Spleen (tissue), 11 donors: ENCODE results near the gene ZNF326. TPM values are rescaled to one million over a fixed set of nuclear protein-coding genes. Genes with fewer than 3 reads are reported as not detected.
A peak's percentile ranks its signal among the peaks of the same experiment; 100 is the strongest.

ENCODE experiments used
- DNase-seq: peaks from one replicate; pipeline ENCODE4 v3.0.0-alpha.2; 2020
- H3K27ac ChIP-seq, 8 donors: fragments of 200-600 bp; sonication (generic) in 7 of 8; 1 replicate in 4 of 8; 2 replicates in 4 of 8; pipeline versions ENCODE4 v1.5.0 to v1.8.0; 2016 to 2021; ENCODE audit warnings: inconsistent platforms in 4 of 8, mild to moderate bottlenecking in 4 of 8, moderate library complexity in 1 of 8
- H3K27me3 ChIP-seq, 7 donors: fragments of 200-600 bp; sonication (generic) in 6 of 7; replicated peaks in 1 of 7; 1 replicate in 4 of 7; 2 replicates in 3 of 7; pipeline versions ENCODE4 v1.5.0 to v1.8.0; 2016 to 2021; ENCODE audit warnings: inconsistent platforms in 3 of 7, mild to moderate bottlenecking in 1 of 7
- H3K36me3 ChIP-seq, 6 donors: fragments of 200-600 bp; sonication (generic) in 5 of 6; 1 replicate in 4 of 6; 2 replicates in 2 of 6; pipeline versions ENCODE4 v1.5.0 to v1.8.0; 2016 to 2021; ENCODE audit warnings: inconsistent platforms in 2 of 6
- H3K4me1 ChIP-seq, 6 donors: fragments of 200-600 bp; sonication (generic) in 5 of 6; 1 replicate in 3 of 6; 2 replicates in 3 of 6; pipeline versions ENCODE4 v1.5.0 to v1.8.0; 2016 to 2021; ENCODE audit warnings: inconsistent platforms in 3 of 6
- H3K4me3 ChIP-seq, 8 donors: fragments of 200-600 bp; sonication (generic) in 7 of 8; 1 replicate in 4 of 8; 2 replicates in 4 of 8; pipeline versions ENCODE4 v1.5.0 to v1.8.0; 2016 to 2021; ENCODE audit warnings: inconsistent platforms in 4 of 8, mild to moderate bottlenecking in 4 of 8, moderate library complexity in 2 of 8
- H3K9me3 ChIP-seq, 8 donors: fragments of 200-600 bp; sonication (generic) in 7 of 8; 1 replicate in 4 of 8; 2 replicates in 4 of 8; pipeline versions ENCODE4 v1.5.0 to v1.8.0; 2016 to 2021; ENCODE audit warnings: inconsistent platforms in 4 of 8
- CTCF ChIP-seq, 11 experiments: fragments of 200-600 bp in 7 of 11; fragments of 450-650 bp in 4 of 11; sonication (generic) in 4 of 11; IDR thresholded peaks in 8 of 11; conservative IDR thresholded peaks in 3 of 11; 1 replicate in 7 of 11; 2 replicates in 4 of 11; pipeline versions ENCODE4 v1.4.0 to v1.8.0; 2016 to 2021; ENCODE audit warnings: antibody characterized with exemption in 11 of 11, inconsistent platforms in 4 of 11, mild to moderate bottlenecking in 1 of 11
- POLR2A ChIP-seq, 3 donors: fragments of 450-650 bp; IDR thresholded peaks; one replicate each; pipeline ENCODE4 v1.5.1; 2017; ENCODE audit warnings: antibody characterized with exemption in 3 of 3, mild to moderate bottlenecking in 1 of 3
- POLR2AphosphoS5 ChIP-seq, 3 donors: sonication (generic); formaldehyde crosslinking; IDR thresholded peaks; one replicate each; pipeline ENCODE4 v1.5.1; 2017; ENCODE audit warnings: antibody characterized with exemption in 3 of 3
- WGBS, 5 donors: extraction: QIAGEN DNeasy Blood & Tissue Kit in 3 of 5; methylation state at CpG; one replicate each; pipeline versions ENCODE4 v1.1.5 to v1.1.7; 2013 to 2018; 5-methylcytosine and 5-hydroxymethylcytosine counted together
- intact Hi-C: fragments of 100-400 bp; cut with DNase I; formaldehyde crosslinking; loops from one replicate; pipeline ENCODE4 v1.15.0; 2023; ENCODE audit warnings: low total_unique reads
- polyA plus RNA-seq, 3 donors: library from polyadenylated mRNA; stranded (reverse); fragments of 200-250 nt; gene quantifications; one replicate each; pipeline ENCODE4 v1.2.1, GENCODE V29; 2013
- total RNA-seq, 7 donors: library from RNA; depleted of rRNA in 3 of 7; stranded (reverse); fragments of >200 nt in 3 of 7; fragmentation: NEBNext Ultra II Directional in 4 of 7; extraction: Animal tissue kit (Norgen Biotek cat#: 25700) in 4 of 7; gene quantifications; one replicate each; pipeline versions ENCODE4 v1.1.0 to v1.2.1, GENCODE V29; 2016 to 2021
- donor health status: healthy with polysubstance abuse.
- donor health status: DM: no; HTN: no; CAD: no; lungs with moderate emphysema.
- donor health status: DM: no; HTN: no; CAD: no.
- donor health status: Bipolar disorder and iron deficiency.
- donor health status: healthy.
- donor health status: DM: no; HTN: no; CAD: no.
- donor health status: DM: yes; HTN: yes; CAD: no.

The ZNF326 gene
- total and polyA plus RNA-seq, 10 donors: 4.6 to 27.9 (median 18.6) TPM

GRCh38 chr1:89962024-89962741, 32.7 kb upstream of the ZNF326 start:
- no peaks in the 10 kb centered on the region for H3K36me3 ChIP-seq
- intact Hi-C loops: no loop called here
- TF ChIP-seq POLR2AphosphoS5 (IDR thresholded peaks at IDR 0.05) (peak in 1 of 3 donors; percentile 23), POLR2A (IDR thresholded peaks at IDR 0.05) (no peak), CTCF (IDR thresholded peaks at IDR 0.05 in 8 of 11, conservative IDR thresholded peaks at IDR 0.05 in 3 of 11) (no peak)

GRCh38 chr1:89962742-89963075, 32.2 kb upstream of the ZNF326 start:
- no peaks in the 10 kb centered on the region for H3K27me3 ChIP-seq
- TF ChIP-seq POLR2AphosphoS5 (IDR thresholded peaks at IDR 0.05) (no peak), POLR2A (IDR thresholded peaks at IDR 0.05) (no peak), CTCF (IDR thresholded peaks at IDR 0.05 in 8 of 11, conservative IDR thresholded peaks at IDR 0.05 in 3 of 11) (no peak)
- no peaks in the 10 kb centered on the region for H3K36me3 ChIP-seq
- intact Hi-C loops: no loop called here
- no peak overlapping the region for H3K4me3 ChIP-seq
- H3K4me1 ChIP-seq: peaks cover 0 to 18% (median 8%) of the 10 kb centered on the region in 6 donors
- no peak for DNase-seq
- no peak overlapping the region for H3K27ac ChIP-seq
- no peaks in the 10 kb centered on the region for H3K9me3 ChIP-seq
- 88 to 94% (median 93%) methylated on average over 1 of the region's 1 CpG for WGBS, 5 donors

More at GRCh38 chr1:89962024-89962741, 32.7 kb upstream of the ZNF326 start:
- WGBS, 5 donors: 18 to 24% (median 23%) methylated on average over 6 of the region's 6 CpGs
- Histone ChIP-seq H3K4me1 (peaks cover 0 to 18% (median 8%) of the 10 kb centered on the region in 6 donors), H3K9me3 (no peaks in the 10 kb centered on the region), H3K27me3 (no peaks in the 10 kb centered on the region), H3K27ac (peak overlapping the region in 2 of 8 donors; percentile 13 to 27), H3K4me3 (no peak overlapping the region)
- no peak for DNase-seq

DNA sequence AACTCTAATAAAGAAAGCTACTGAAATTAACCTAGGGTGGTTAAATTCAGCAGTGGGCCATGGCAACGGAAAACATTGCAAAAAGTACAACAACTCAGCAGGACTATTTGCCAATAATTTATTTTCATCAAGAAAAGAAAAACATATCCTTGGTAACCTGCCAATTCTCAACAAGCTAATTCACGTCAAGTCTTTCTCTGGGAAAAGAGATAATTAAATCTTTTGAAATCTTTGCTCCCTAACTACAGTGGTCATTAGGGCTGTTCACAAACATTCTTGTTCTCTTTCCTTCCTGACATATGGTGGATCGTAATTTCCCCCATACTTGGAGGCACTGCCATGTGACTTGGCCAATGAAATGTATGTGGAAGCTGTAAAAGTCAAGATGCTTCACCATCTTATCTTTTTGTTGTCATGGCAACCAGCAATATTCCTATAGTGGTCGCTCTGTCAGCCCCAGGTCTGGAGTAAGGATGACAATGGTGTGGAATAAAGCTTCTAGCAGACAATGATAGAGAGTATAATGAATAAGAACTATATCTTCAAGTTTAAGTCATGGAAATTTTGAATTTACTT, 29.6 kb upstream of the ZNF326 start:
- WGBS, 5 donors: 78 to 86% (median 79%) methylated on average over 4 of the region's 4 CpGs

DNA sequence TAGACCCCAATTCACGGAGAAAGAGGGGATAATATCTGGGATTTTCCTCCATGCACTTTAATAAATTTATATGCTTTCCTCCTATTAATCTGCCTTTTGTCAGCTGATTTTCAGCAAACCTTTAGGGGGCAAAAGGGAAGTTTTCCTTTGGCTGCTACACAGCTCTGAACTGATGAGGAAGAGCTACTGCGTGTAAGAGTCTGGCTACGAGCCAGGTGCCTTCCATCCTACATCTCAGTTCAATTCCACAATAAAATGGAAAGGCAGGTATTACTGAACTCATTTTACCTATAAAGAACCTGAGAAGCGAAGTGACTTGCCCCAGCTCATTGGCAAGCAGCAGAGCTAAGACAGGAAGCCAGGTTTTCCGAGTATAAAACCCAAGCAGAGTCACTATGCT, 28.3 kb upstream of the ZNF326 start:
- TF ChIP-seq POLR2A (IDR thresholded peaks at IDR 0.05): no peak
- no peak for TF ChIP-seq CTCF (IDR thresholded peaks at IDR 0.05 in 8 of 11, conservative IDR thresholded peaks at IDR 0.05 in 3 of 11)
- TF ChIP-seq POLR2AphosphoS5 (IDR thresholded peaks at IDR 0.05): no peak

More for the DNA sequence above, 29.6 kb upstream of the ZNF326 start:
- Histone ChIP-seq H3K27ac (peak overlapping the region in 3 of 8 donors; percentile 17 to 44 (median 19)), H3K4me1 (peaks cover 0 to 18% (median 8%) of the 10 kb centered on the region in 6 donors), H3K4me3 (no peak overlapping the region), H3K9me3 (no peaks in the 10 kb centered on the region), H3K36me3 (no peaks in the 10 kb centered on the region), H3K27me3 (no peaks in the 10 kb centered on the region)
- TF ChIP-seq POLR2A (IDR thresholded peaks at IDR 0.05) (no peak), POLR2AphosphoS5 (IDR thresholded peaks at IDR 0.05) (no peak)
- intact Hi-C loops: no loop called here
- no peak for DNase-seq

More for the DNA sequence above, 28.3 kb upstream of the ZNF326 start:
- no peaks in the 10 kb centered on the region for H3K27me3 ChIP-seq
- H3K36me3 ChIP-seq: no peaks in the 10 kb centered on the region
- WGBS, 5 donors: 26 to 39% (median 36%) methylated on average over 5 of the region's 5 CpGs
- no peaks in the 10 kb centered on the region for H3K9me3 ChIP-seq
- peaks cover 0 to 18% (median 8%) of the 10 kb centered on the region in 6 donors for H3K4me1 ChIP-seq
- intact Hi-C loops: no loop called here
- no peak overlapping the region for H3K27ac ChIP-seq
- DNase-seq: no peak
- H3K4me3 ChIP-seq: no peak overlapping the region
